HG03442 (cell line): ENCODE results near the gene H19.

Experiments
- ATAC-seq: cut with Tn5 transposase; IDR thresholded peaks from one replicate; pipeline ENCODE4 v1.9.1; 2021; ENCODE audit warnings: mild to moderate bottlenecking, moderate library complexity; ENCODE audit not compliant: unreplicated experiment

The H19 gene

GRCh38 chr11:1948389-1948788 lies 49.3 kb downstream of the H19 start:
- ATAC-seq = no peak

GRCh38 chr11:1947592-1948237 lies 49.9 kb downstream of the H19 start:
- ATAC-seq = no peak

GRCh38 chr11:1946812-1947484 lies 50.7 kb downstream of the H19 start, which contains the start of gene MRPL23:
Gene MRPL23, plus strand, starts transcription at chr11:1947332. Its CDS starts 31 bp downstream, at chr11:1947363.
- ATAC-seq = no peak
